Tibial artery (tissue), 4 donors: ENCODE data around the gene TRIM34.
"Not testable (repeated sequence)": the region's sequence is repeated elsewhere in the genome, so short reads cannot be mapped to it uniquely, and the experiment has no call there.

ENCODE experiments used
- DNase-seq, 2 donors: peaks; one replicate each; pipeline ENCODE4 v3.0.0-alpha.2; 2019
- H3K27ac ChIP-seq, 2 donors: fragments of 200-600 bp; sonication (generic) in 1 of 2; 1 replicate in 1 of 2; 2 replicates in 1 of 2; pipeline ENCODE4 v1.5.1; 2018 to 2019; ENCODE audit warnings: mild to moderate bottlenecking in 1 of 2
- H3K27me3 ChIP-seq, 2 donors: fragments of 200-600 bp; sonication (generic) in 1 of 2; one replicate each; pipeline versions ENCODE4 v1.5.1 to v1.6.0; 2016 to 2019
- H3K36me3 ChIP-seq, 3 donors: fragments of 200-600 bp; sonication (generic) in 2 of 3; one replicate each; pipeline ENCODE4 v1.5.1; 2016 to 2019; ENCODE audit warnings: mild to moderate bottlenecking in 2 of 3
- H3K4me1 ChIP-seq, 4 donors: fragments of 200-600 bp; sonication (generic) in 2 of 4; 1 replicate in 3 of 4; 2 replicates in 1 of 4; pipeline ENCODE4 v1.5.1; 2016 to 2019
- H3K4me3 ChIP-seq, 2 donors: fragments of 200-600 bp; sonication (generic) in 1 of 2; 1 replicate in 1 of 2; 2 replicates in 1 of 2; pipeline ENCODE4 v1.5.1; 2018 to 2019; ENCODE audit warnings: mild to moderate bottlenecking in 2 of 2
- H3K9me3 ChIP-seq, 3 donors: fragments of 200-600 bp; sonication (generic) in 1 of 3; one replicate each; pipeline ENCODE4 v1.5.1; 2016 to 2019
- CTCF ChIP-seq, 2 experiments: fragments of 200-600 bp in 1 of 2; fragments of 450-650 bp in 1 of 2; IDR thresholded peaks; one replicate each; pipeline ENCODE4 v1.5.1; 2017 to 2019; ENCODE audit warnings: antibody characterized with exemption in 2 of 2, mild to moderate bottlenecking in 1 of 2, moderate library complexity in 1 of 2
- intact Hi-C: fragments of 100-400 bp; cut with DNase I; formaldehyde crosslinking; loops from one replicate; pipeline ENCODE4 v1.15.0; 2023; ENCODE audit warnings: low total_unique reads

The TRIM34 gene

DNA sequence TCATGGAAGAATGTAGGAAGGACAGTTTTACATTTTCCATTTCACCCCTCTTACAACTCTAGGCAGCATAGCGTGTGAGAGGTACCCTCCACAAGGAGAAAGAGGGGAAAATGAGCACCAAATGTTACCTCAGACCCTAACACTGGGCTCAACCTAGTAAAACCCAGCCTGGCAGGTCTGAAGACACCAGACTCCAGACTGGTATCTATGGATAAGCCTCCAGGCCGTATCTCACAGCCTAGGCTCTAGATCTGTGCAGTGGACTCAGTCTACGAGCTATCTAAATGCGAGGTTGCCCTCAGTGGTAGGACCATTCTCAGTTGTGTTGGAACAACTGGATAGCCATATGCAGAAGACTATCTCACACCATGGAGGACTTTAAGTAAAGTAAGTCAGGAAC, 49.6 kb downstream of the TRIM34 start:
- no peak for DNase-seq
- peaks cover 38 to 44% (median 42%) of the 10 kb centered on the region in 3 donors for H3K36me3 ChIP-seq
- H3K4me1 ChIP-seq, result no peaks in the 10 kb centered on the region
- intact Hi-C loops, result no loop called here
- no peak overlapping the region for H3K27ac ChIP-seq
- no peaks in the 10 kb centered on the region for H3K9me3 ChIP-seq
- H3K4me3 ChIP-seq, result no peak overlapping the region
- no peak for TF ChIP-seq CTCF (IDR thresholded peaks at IDR 0.05)
- no peaks in the 10 kb centered on the region for H3K27me3 ChIP-seq

DNA sequence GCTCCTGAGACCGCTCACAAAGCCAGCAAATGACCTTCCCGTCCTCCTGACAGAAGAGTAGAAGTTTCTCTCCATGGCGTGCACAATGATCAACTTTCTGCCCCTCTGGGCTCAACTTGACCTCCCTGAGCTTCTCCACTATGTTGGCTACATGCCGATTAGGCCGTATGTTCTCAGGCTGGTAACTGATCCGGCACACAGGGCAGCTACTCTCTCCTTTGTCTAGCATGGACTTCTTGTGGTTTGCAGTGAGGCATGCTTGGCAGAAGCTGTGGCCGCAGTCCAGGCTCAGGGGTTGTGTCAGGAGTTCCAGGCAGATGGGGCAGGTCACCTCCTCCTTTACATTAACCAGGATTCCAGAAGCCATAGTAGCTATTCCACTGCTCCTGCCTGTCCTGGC, 55.0 kb downstream of the TRIM34 start:
- DNase-seq, result no peak
- no peak overlapping the region for H3K4me3 ChIP-seq
- H3K36me3 ChIP-seq, result peaks cover 24 to 33% (median 26%) of the 10 kb centered on the region in 3 donors
- no peaks in the 10 kb centered on the region for H3K27me3 ChIP-seq
- H3K9me3 ChIP-seq, result no peaks in the 10 kb centered on the region
- H3K27ac ChIP-seq, result no peak overlapping the region
- intact Hi-C loops, result loop anchor here (10.0 kb wide), 1 partner anchor 75 kb away; no protein-coding TSS in a partner anchor
- no peak for TF ChIP-seq CTCF (IDR thresholded peaks at IDR 0.05)
- H3K4me1 ChIP-seq, result peaks cover 0 to 20% (median 13%) of the 10 kb centered on the region in 4 donors

DNA sequence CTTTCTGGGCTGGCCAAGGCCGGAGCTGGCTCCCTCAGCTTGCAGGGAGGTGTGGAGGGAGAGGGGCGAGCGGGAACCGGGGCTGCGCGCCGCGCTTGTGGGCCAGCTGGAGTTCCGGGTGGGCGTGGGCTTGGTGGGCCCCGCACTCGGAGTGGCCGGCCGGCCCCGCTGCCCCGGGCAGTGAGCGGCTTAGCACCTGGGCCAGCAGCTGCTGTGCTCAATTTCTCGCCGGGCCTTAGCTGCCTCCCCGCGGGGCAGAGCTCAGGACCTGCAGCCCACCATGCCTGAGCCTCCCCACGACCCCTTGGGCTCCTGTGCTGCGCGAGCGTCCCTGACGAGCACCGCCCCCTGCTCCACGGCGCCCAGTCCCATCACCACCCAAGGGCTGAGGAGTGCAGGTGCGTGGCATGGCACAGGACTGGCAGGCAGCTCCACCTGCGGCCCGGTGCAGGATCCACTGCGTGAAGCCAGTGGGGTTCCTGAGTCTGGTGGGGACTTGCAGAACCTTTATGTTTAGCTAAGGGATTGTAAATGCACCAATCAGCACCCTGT, 58.2 kb downstream of the TRIM34 start:
- intact Hi-C loops, result loop anchor here (10.0 kb wide), 1 partner anchor 78 kb away; no protein-coding TSS in a partner anchor
- H3K9me3 ChIP-seq, H3K27me3 ChIP-seq, H3K27ac ChIP-seq, DNase-seq, H3K4me3 ChIP-seq: not testable (repeated sequence)
- peaks cover 0 to 25% (median 13%) of the 10 kb centered on the region in 4 donors for H3K4me1 ChIP-seq
- peaks cover 16 to 21% (median 18%) of the 10 kb centered on the region in 3 donors for H3K36me3 ChIP-seq

- intact Hi-C loops, result loop anchor here (10.0 kb wide), 1 partner anchor 79 kb away; no protein-coding TSS in a partner anchor
- DNase-seq, H3K27me3 ChIP-seq, H3K9me3 ChIP-seq: not testable (repeated sequence)
- Histone ChIP-seq H3K4me1 (peaks cover 0 to 26% (median 13%) of the 10 kb centered on the region in 4 donors), H3K4me3 (peak overlapping the region; percentile 48 to 61), H3K27ac (peak overlapping the region; percentile 82 to 93), H3K36me3 (peaks cover 9 to 14% (median 11%) of the 10 kb centered on the region in 3 donors)
Observed at GRCh38 chr11:5683620-5684019, 58.8 kb downstream of the TRIM34 start.

GRCh38 chr11:5684036-5684645, 59.3 kb downstream of the TRIM34 start:
- no peaks in the 10 kb centered on the region for H3K27me3 ChIP-seq
- no peaks in the 10 kb centered on the region for H3K9me3 ChIP-seq
- H3K4me3 ChIP-seq, result peak overlapping the region; percentile 48 to 61
- intact Hi-C loops, result loop anchor here (10.0 kb wide), 1 partner anchor 79 kb away; no protein-coding TSS in a partner anchor
- TF ChIP-seq CTCF (IDR thresholded peaks at IDR 0.05), result no peak
- H3K4me1 ChIP-seq, result peaks cover 0 to 31% (median 13%) of the 10 kb centered on the region in 4 donors
- DNase-seq, result no peak
- H3K27ac ChIP-seq, result peak overlapping the region; percentile 82 to 93
- peaks cover 5 to 9% (median 6%) of the 10 kb centered on the region in 3 donors for H3K36me3 ChIP-seq

DNA sequence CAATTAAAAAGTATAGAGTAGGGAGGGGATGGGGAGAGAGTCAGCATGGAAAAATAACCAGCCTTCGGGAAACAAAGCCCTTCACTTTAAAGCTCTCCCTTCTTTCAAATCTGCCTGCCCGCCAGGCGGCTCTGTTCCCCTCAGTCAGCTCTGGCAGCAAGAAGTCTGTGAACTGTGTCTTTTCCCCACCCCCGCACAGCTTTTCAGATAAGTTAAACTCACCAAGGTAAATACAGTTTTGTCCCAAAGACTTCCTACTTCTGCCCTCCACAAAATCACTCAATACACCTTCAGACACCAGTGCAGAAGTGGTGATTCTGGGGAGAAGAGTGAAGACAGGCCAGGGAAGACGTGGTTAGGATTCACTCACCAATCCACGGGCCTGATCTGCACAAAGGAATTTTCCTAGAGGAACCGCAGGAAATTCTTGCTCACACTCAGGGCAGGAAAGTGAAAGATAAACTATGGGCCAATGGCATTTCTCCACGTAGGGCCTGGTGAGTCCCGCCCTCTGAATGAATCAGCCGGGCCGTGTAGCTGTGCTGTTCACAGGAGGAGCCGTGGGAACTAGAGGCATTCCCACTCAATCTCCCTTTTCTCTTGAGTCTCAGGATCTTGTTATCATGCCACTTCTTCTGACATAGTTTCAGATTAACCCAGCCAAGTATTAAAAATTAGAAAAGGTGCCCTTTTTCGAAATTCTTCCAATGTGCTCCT, 60.0 kb downstream of the TRIM34 start, which contains the start of gene TRIM5:
TSS of gene TRIM5 (minus strand) at position 429 of the 717 bp plus-strand sequence. CDS start 4,897 bp downstream, outside the sequence.
- Histone ChIP-seq H3K27me3 (no peaks in the 10 kb centered on the region), H3K9me3 (no peaks in the 10 kb centered on the region), H3K4me1 (peaks cover 0 to 35% (median 12%) of the 10 kb centered on the region in 4 donors), H3K27ac (peak within 1 kb of the TSS; percentile 82 to 93), H3K4me3 (peak within 1 kb of the TSS; percentile 48 to 61), H3K36me3 (peaks cover 2 to 3% (median 3%) of the 10 kb centered on the region in 3 donors)
- peak; percentile 93 for DNase-seq
- peak; percentile 46 to 58 for TF ChIP-seq CTCF (IDR thresholded peaks at IDR 0.05)
- intact Hi-C loops, result loop anchor here (10.0 kb wide), 1 partner anchor 80 kb away; no protein-coding TSS in a partner anchor
